Loucy (cell line): ENCODE data around the gene SAP25.
"Not testable (repeated sequence)": the region's sequence is repeated elsewhere in the genome, so short reads cannot be mapped to it uniquely, and the experiment has no call there.

Experiments
- H2AFZ ChIP-seq: fragments of 200-600 bp; sonication (generic); 2 replicates; pipeline ENCODE4 v1.6.0; 2016; ENCODE audit warnings: antibody characterized with exemption, mild to moderate bottlenecking, low read length, moderate library complexity
- H3F3A ChIP-seq: fragments of 200-600 bp; 2 replicates; pipeline ENCODE4 v1.6.0; 2016; ENCODE audit warnings: antibody characterized with exemption, low read depth, mild to moderate bottlenecking
- H3K27me3 ChIP-seq: fragments of 200-600 bp; sonication (generic); 2 replicates; pipeline ENCODE4 v1.6.1; 2014; ENCODE audit warnings: low read length, mild to moderate bottlenecking; ENCODE audit not compliant: insufficient read depth, poor library complexity, severe bottlenecking
- H3K36me3 ChIP-seq: fragments of 200-600 bp; sonication (generic); 2 replicates; pipeline ENCODE4 v1.6.1; 2016; ENCODE audit warnings: low read length; ENCODE audit not compliant: insufficient read depth
- H3K4me1 ChIP-seq: fragments of 200-600 bp; sonication (generic); 2 replicates; pipeline ENCODE4 v1.5.1; 2014; ENCODE audit warnings: low read length, mild to moderate bottlenecking; ENCODE audit not compliant: insufficient read depth, poor library complexity, severe bottlenecking
- H3K4me2 ChIP-seq: fragments of 200-600 bp; sonication (generic); 2 replicates; pipeline ENCODE4 v1.6.0; 2014; ENCODE audit warnings: antibody characterized with exemption, low read length, low read depth, mild to moderate bottlenecking; ENCODE audit not compliant: poor library complexity, severe bottlenecking
- H3K4me3 ChIP-seq: fragments of 200-600 bp; sonication (generic); 2 replicates; pipeline ENCODE4 v1.5.1; 2014; ENCODE audit warnings: low read length, mild to moderate bottlenecking, mixed read lengths; ENCODE audit not compliant: poor library complexity, severe bottlenecking
- H3K79me2 ChIP-seq: fragments of 200-600 bp; sonication (generic); 2 replicates; pipeline ENCODE4 v1.6.1; 2014; ENCODE audit warnings: low read length; ENCODE audit not compliant: insufficient read depth
- H3K9ac ChIP-seq: fragments of 200-600 bp; sonication (generic); 2 replicates; pipeline ENCODE4 v1.6.0; 2014; ENCODE audit warnings: mild to moderate bottlenecking, low read depth, low read length, moderate library complexity; ENCODE audit not compliant: poor library complexity, severe bottlenecking
- H3K9me2 ChIP-seq: fragments of 200-600 bp; sonication (generic); replicated peaks from 2 replicates; pipeline ENCODE4 v1.6.1; 2016; ENCODE audit warnings: low read depth, low read length, mixed read lengths
- H3K9me3 ChIP-seq: fragments of 200-600 bp; sonication (generic); 2 replicates; pipeline ENCODE4 v1.6.1; 2014; ENCODE audit warnings: mild to moderate bottlenecking, antibody characterized with exemption, low read length, low read depth; ENCODE audit not compliant: insufficient read depth
- H4K20me1 ChIP-seq: fragments of 200-600 bp; sonication (generic); 2 replicates; pipeline ENCODE4 v1.6.0; 2014; ENCODE audit warnings: antibody characterized with exemption, low read length, mild to moderate bottlenecking; ENCODE audit not compliant: insufficient read depth, poor library complexity, severe bottlenecking
- EZH2phosphoT487 ChIP-seq: fragments of 200-600 bp; IDR thresholded peaks from 2 replicates; pipeline ENCODE4 v1.6.1; 2018; ENCODE audit warnings: antibody characterized with exemption, mild to moderate bottlenecking, moderate library complexity, borderline replicate concordance
- TF ChIP-seq, protein P1 (sequence below): fragments of 200-600 bp; sonication (generic); conservative IDR thresholded peaks from 2 replicates; pipeline ENCODE4 v1.5.1; 2014; ENCODE audit warnings: mild to moderate bottlenecking, antibody characterized with exemption, low read length

Gene SAP25

DNA sequence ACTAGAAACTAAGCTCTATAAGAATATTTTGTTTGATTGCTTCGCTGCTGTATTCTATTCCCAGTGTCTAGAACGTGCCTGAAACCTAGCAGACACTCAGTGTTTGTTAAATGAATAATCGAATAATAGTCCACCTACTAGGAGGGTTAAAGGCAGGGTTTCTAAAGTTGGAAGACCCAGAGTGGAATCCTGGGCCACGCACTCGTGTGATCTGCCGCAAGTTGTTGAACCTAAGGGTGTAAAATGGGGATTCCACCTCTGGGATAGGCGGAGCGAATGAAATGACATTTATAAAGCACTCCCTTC lies 35.4 kb downstream of the SAP25 start:
- Histone ChIP-seq H3K36me3 (no peaks in the 10 kb centered on the region), H3K4me3 (peak overlapping the region; percentile 77), H3F3A (0 out of 2 replicates have a peak, but pooled peaks cover 3% of the 10 kb centered on the region), H3K79me2 (peaks cover 13% of the 10 kb centered on the region), H3K9ac (peak overlapping the region; percentile 65), H3K9me3 (no peaks in the 10 kb centered on the region), H3K4me1 (peaks cover 20% of the 10 kb centered on the region), H3K27me3 (no peaks in the 10 kb centered on the region), H3K4me2 (peak overlapping the region; percentile 99), H4K20me1 (no peaks in the 10 kb centered on the region), H3K9me2 (no peaks in the 10 kb centered on the region), H2AFZ (peak overlapping the region; percentile 97)
- TF ChIP-seq EZH2phosphoT487: no peak
- TF ChIP-seq, protein P1, sequence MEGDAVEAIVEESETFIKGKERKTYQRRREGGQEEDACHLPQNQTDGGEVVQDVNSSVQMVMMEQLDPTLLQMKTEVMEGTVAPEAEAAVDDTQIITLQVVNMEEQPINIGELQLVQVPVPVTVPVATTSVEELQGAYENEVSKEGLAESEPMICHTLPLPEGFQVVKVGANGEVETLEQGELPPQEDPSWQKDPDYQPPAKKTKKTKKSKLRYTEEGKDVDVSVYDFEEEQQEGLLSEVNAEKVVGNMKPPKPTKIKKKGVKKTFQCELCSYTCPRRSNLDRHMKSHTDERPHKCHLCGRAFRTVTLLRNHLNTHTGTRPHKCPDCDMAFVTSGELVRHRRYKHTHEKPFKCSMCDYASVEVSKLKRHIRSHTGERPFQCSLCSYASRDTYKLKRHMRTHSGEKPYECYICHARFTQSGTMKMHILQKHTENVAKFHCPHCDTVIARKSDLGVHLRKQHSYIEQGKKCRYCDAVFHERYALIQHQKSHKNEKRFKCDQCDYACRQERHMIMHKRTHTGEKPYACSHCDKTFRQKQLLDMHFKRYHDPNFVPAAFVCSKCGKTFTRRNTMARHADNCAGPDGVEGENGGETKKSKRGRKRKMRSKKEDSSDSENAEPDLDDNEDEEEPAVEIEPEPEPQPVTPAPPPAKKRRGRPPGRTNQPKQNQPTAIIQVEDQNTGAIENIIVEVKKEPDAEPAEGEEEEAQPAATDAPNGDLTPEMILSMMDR: no peak

DNA sequence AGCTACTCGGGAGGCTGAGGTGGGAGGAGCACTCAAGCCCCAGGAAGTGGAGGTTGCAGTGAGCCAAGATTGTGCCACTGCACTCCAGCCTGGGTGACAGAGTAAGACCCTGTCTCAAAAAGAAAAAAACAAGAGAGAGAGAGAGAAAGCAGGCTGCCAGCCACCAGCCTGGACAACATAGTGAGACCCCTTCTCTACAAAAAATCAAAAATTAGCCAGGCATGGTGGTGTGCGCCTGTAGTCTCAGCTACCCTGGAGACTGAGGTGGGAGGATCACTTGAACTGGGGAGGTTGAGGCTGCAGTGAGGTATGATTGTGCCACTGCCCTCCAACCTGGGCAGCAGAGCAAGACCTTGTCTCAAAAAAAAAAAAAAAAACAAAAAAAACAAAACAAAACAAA lies 37.0 kb downstream of the SAP25 start:
- not testable (repeated sequence) for H3K36me3 ChIP-seq, H2AFZ ChIP-seq, H3K9me3 ChIP-seq, H4K20me1 ChIP-seq, H3K9me2 ChIP-seq, H3K4me3 ChIP-seq, H3K27me3 ChIP-seq, H3K9ac ChIP-seq, H3F3A ChIP-seq, H3K4me2 ChIP-seq
- Histone ChIP-seq H3K4me1 (peaks cover 19% of the 10 kb centered on the region), H3K79me2 (peaks cover 11% of the 10 kb centered on the region)

DNA sequence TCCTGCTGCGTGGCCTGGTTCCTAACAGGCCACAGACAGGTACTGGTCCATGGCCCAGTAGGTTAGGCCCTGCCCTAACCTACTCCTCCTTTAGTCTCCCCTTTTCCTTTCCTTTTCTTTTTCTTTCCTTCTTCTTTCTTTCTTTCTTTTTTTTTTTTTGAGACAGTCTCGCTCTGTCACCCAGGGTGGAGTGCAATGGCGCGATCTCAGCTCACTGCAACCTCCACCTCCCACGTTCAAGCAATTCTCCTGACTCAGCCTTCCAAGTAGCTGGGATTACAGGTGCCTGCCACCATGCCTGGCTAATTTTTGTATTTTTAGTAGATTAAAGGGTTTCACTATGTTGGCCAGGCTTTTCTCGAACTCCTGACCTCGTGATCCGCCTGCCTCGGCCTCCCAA lies 37.7 kb downstream of the SAP25 start:
- H3K27me3 ChIP-seq, H3K36me3 ChIP-seq, H3K4me2 ChIP-seq, H2AFZ ChIP-seq, H3K9me3 ChIP-seq, H3K4me3 ChIP-seq, H3K9me2 ChIP-seq, H4K20me1 ChIP-seq, H3F3A ChIP-seq, H3K9ac ChIP-seq: not testable (repeated sequence)
- peaks cover 11% of the 10 kb centered on the region for H3K79me2 ChIP-seq
- peaks cover 16% of the 10 kb centered on the region for H3K4me1 ChIP-seq

DNA sequence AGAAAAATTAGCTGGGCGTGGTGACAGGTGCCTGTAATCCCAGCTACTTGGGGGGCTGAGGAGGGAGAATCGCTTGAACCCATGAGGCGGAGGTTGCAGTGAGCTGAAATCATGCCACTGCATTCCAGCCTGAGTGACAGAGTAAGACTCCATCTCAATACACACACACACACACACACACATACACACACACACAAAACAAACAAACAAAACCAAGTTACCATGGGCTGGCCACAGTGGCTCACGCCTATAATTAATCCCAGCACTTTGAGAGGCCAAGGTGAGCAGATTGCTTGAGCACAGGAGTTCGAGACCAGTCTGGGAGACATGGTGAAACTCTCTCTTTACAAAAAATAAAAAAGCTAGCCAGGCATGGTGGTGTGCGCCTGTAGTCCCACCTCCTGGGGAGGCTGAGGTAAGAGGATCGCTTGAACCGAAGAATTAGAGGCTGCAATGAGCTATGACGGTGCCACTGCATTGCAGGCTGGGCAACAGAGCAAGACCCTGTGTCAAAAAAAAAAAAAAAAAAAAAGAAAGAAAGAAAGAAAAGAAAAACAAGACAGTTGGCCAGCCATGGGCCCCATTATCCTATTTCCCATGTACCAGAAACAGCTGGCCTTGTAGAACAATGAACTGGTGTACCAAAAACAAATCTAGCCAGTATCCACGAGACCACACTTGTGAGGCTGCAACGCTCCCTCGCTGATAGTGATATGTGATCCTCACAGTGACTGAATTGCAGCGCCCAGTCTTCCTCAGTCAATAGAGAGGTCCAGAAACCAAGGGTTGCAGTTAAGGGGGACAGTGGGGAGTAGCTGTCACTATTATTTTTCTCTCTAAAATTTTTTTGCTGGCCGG lies 41.3 kb downstream of the SAP25 start:
- no peaks in the 10 kb centered on the region for H3K4me1 ChIP-seq
- no peaks in the 10 kb centered on the region for H3F3A ChIP-seq
- H3K36me3 ChIP-seq: no peaks in the 10 kb centered on the region
- H3K9me2 ChIP-seq: no peaks in the 10 kb centered on the region
- TF ChIP-seq EZH2phosphoT487: no peak
- TF ChIP-seq, protein P1: no peak
- no peak overlapping the region for H2AFZ ChIP-seq
- no peaks in the 10 kb centered on the region for H3K27me3 ChIP-seq
- H3K9me3 ChIP-seq: no peaks in the 10 kb centered on the region
- no peak overlapping the region for H3K4me2 ChIP-seq
- no peak overlapping the region for H3K9ac ChIP-seq
- no peaks in the 10 kb centered on the region for H3K79me2 ChIP-seq
- no peaks in the 10 kb centered on the region for H4K20me1 ChIP-seq
- no peak overlapping the region for H3K4me3 ChIP-seq

DNA sequence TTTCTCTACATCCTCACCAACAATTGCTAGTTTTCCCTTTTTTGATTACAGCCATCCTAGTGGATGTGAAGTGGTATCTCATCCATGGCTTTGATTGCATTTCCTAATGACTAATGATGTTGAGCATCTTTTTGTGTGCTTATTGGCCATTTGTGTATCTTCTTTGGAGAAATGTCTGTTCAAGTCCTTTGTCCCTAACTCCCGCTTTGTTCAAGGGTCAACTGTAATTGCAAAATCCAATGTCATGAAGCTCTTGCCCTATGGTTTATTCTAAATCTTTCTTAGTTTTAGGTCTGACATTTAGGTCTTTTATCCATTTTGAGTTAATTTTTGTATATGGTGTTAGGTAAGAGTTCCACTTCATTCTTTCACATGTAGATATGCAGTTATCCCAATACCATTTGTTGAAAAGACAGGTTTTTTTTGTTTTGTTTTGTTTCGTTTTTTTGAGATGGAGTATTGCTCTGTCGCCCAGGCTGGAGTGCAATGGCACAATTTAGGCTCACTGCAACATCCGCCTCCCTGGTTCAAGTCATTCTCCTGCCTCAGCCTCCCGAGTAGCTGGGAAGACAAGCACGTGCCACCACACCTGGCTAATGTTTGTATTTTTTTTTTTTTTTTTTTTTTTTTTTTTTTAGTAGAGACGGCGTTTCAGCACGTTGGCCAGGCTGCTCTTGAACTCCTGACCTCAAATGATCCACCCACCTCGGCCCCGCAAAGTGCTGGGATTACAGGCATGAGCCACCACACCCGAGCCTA lies 45.4 kb downstream of the SAP25 start:
- H3K9ac ChIP-seq, H3K36me3 ChIP-seq, H3K4me2 ChIP-seq, H3K79me2 ChIP-seq, H3K27me3 ChIP-seq, H3K9me2 ChIP-seq, H4K20me1 ChIP-seq, H2AFZ ChIP-seq, H3K4me3 ChIP-seq, H3K9me3 ChIP-seq, H3K4me1 ChIP-seq, H3F3A ChIP-seq: not testable (repeated sequence)

DNA sequence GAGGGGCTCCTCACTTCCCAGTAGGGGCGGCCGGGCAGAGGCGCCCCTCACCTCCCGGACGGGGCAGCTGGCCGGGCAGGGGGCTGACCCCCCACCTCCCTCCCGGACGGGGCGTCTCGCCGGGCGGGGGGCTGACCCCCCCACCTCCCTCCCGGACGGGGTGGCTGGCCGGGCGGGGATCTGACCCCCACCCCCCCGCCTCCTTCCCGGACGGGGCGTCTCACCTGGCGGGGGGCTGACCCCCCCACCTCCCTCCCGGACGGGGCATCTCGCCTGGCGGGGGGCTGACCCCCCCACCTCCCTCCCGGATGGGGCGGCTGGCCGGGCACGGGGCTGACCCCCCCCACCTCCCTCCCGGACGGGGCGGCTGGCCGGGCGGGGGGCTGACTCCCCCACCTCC lies 50.5 kb downstream of the SAP25 start:
- H3K4me2 ChIP-seq, H3K4me1 ChIP-seq, H3K9me2 ChIP-seq, H3K27me3 ChIP-seq, H3K79me2 ChIP-seq, H3K9me3 ChIP-seq, H3K9ac ChIP-seq, H4K20me1 ChIP-seq, H3F3A ChIP-seq, H2AFZ ChIP-seq, H3K36me3 ChIP-seq, H3K4me3 ChIP-seq: not testable (repeated sequence)
